Spleen (tissue), 7 donors: Measurements from ENCODE around the gene SPACA5.

Experiments used
- POLR2A ChIP-seq, 3 donors: fragments of 450-650 bp; IDR thresholded peaks; one replicate each; pipeline ENCODE4 v1.5.1; 2017; ENCODE audit warnings: antibody characterized with exemption in 3 of 3, mild to moderate bottlenecking in 1 of 3
- POLR2AphosphoS5 ChIP-seq, 3 donors: sonication (generic); formaldehyde crosslinking; IDR thresholded peaks; one replicate each; pipeline ENCODE4 v1.5.1; 2017; ENCODE audit warnings: antibody characterized with exemption in 3 of 3
- TF ChIP-seq, protein P1 (sequence below), 11 experiments: fragments of 200-600 bp in 7 of 11; fragments of 450-650 bp in 4 of 11; sonication (generic) in 4 of 11; IDR thresholded peaks in 8 of 11; conservative IDR thresholded peaks in 3 of 11; 1 replicate in 7 of 11; 2 replicates in 4 of 11; pipeline versions ENCODE4 v1.4.0 to v1.8.0; 2016 to 2021; ENCODE audit warnings: antibody characterized with exemption in 11 of 11, inconsistent platforms in 4 of 11, mild to moderate bottlenecking in 1 of 11
- donor health status: DM: no; HTN: no; CAD: no; lungs with moderate emphysema.
- donor health status: DM: no; HTN: no; CAD: no.
- donor health status: DM: no; HTN: no; CAD: no.

DNA sequence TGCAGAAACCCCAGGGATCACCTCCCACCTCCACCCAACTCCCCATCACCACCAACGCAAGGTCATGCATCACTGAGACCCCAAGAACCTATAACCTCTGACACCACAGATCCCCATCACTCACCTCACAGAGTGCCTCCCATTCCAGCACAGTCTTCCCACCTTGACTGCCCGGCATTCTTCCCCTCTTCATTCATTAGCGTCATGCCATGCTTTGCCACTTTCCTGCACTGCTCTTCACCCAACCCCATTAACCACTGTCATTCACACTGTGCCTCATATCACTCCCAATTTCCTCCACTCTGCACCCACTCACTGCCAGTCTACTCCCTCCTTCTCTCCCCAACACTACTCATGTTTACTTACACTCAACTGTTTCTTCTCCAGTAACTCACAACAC, 33.6 kb upstream of the SPACA5 start:
- TF ChIP-seq, protein P1, sequence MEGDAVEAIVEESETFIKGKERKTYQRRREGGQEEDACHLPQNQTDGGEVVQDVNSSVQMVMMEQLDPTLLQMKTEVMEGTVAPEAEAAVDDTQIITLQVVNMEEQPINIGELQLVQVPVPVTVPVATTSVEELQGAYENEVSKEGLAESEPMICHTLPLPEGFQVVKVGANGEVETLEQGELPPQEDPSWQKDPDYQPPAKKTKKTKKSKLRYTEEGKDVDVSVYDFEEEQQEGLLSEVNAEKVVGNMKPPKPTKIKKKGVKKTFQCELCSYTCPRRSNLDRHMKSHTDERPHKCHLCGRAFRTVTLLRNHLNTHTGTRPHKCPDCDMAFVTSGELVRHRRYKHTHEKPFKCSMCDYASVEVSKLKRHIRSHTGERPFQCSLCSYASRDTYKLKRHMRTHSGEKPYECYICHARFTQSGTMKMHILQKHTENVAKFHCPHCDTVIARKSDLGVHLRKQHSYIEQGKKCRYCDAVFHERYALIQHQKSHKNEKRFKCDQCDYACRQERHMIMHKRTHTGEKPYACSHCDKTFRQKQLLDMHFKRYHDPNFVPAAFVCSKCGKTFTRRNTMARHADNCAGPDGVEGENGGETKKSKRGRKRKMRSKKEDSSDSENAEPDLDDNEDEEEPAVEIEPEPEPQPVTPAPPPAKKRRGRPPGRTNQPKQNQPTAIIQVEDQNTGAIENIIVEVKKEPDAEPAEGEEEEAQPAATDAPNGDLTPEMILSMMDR (IDR thresholded peaks at IDR 0.05 in 8 of 11, conservative IDR thresholded peaks at IDR 0.05 in 3 of 11) = no peak
- TF ChIP-seq POLR2A (IDR thresholded peaks at IDR 0.05) = no peak
- no peak for TF ChIP-seq POLR2AphosphoS5 (IDR thresholded peaks at IDR 0.05)
